Measurements from ENCODE around the gene STXBP4. TPM values are rescaled to one million over a fixed set of nuclear protein-coding genes. Genes with fewer than 3 reads are reported as not detected.

Gene STXBP4
- total RNA-seq, 1 experiment from 2014 or later = 13.6 TPM

DNA sequence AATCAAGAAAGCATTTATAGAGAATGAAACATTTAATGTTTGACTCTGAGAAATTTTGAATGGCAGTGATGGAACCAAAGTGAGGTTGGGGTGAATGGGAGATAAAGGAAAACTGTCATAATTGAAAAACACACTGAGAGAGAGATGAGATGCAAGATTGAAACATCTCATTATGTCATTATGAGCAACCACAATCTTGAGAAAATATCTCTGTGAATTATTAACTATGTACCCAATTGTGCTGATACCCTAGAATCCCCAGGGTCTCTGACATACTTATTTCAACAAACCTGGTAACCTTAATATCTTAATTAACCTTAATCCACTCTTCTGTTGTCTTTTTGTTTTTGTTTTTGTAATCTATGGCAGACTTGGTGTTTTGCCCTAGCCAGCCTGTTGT, 152.7 kb downstream of the STXBP4 start:
- RAD21 ChIA-PET (ENCODE audit: low non-redundant PET in 1 of 2, low total read pairs in 2 of 2, uncharacterized antibody in 2 of 2, unreplicated experiment in 2 of 2) = no interaction called here
- TF ChIP-seq SP1 (IDR thresholded peaks at IDR 0.05; ENCODE audit: low read depth) = no peak
- no peak for TF ChIP-seq YY1 (IDR thresholded peaks at IDR 0.05; ENCODE audit: extremely low read depth, insufficient replicate concordance, low read depth, low read length)
- TF ChIP-seq CEBPB (IDR thresholded peaks at IDR 0.05; ENCODE audit: low read depth) = no peak
- no peak for TF ChIP-seq POLR2A (IDR thresholded peaks at IDR 0.05; ENCODE audit: borderline replicate concordance, extremely low read depth, insufficient read depth, insufficient read length)
- no peak for TF ChIP-seq CBX3 (IDR thresholded peaks at IDR 0.05; ENCODE audit: low read depth)
- TF ChIP-seq, protein P1, sequence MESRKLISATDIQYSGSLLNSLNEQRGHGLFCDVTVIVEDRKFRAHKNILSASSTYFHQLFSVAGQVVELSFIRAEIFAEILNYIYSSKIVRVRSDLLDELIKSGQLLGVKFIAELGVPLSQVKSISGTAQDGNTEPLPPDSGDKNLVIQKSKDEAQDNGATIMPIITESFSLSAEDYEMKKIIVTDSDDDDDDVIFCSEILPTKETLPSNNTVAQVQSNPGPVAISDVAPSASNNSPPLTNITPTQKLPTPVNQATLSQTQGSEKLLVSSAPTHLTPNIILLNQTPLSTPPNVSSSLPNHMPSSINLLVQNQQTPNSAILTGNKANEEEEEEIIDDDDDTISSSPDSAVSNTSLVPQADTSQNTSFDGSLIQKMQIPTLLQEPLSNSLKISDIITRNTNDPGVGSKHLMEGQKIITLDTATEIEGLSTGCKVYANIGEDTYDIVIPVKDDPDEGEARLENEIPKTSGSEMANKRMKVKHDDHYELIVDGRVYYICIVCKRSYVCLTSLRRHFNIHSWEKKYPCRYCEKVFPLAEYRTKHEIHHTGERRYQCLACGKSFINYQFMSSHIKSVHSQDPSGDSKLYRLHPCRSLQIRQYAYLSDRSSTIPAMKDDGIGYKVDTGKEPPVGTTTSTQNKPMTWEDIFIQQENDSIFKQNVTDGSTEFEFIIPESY (IDR thresholded peaks at IDR 0.05; ENCODE audit: extremely low read depth, insufficient replicate concordance, low read length) = no peak
- intact Hi-C loops (cut with micrococcal nuclease) = no loop called here
- Histone ChIP-seq H3K79me2 (ENCODE audit: insufficient read depth, low read length) (no peaks in the 10 kb centered on the region), H3K4me2 (ENCODE audit: low read length) (no peak overlapping the region), H3K9me2 (ENCODE audit: insufficient read depth) (no peaks in the 10 kb centered on the region), H3K27me3 (ENCODE audit: insufficient read depth, low read length) (no peaks in the 10 kb centered on the region), H3K4me1 (ENCODE audit: control insufficient read depth in 1 of 2, insufficient read depth in 2 of 2, low read length in 2 of 2) (no peaks in the 10 kb centered on the region), H2AFZ (ENCODE audit: low read depth, low read length, poor library complexity, severe bottlenecking) (no peak overlapping the region), H3K9me3 (ENCODE audit: control insufficient read depth in 1 of 2, insufficient read depth in 1 of 2, low read depth in 1 of 2, low read length in 2 of 2) (no peaks in the 10 kb centered on the region), H3K4me3 (replicated peaks in 1 of 2; ENCODE audit: low read depth in 1 of 2, low read length in 2 of 2) (no peak overlapping the region), H3K36me3 (ENCODE audit: control insufficient read depth in 1 of 2, insufficient read depth in 2 of 2, low read length in 2 of 2) (no peaks in the 10 kb centered on the region), H3K27ac (ENCODE audit: low read depth, low read length) (no peak overlapping the region), H4K20me1 (ENCODE audit: insufficient read depth) (no peaks in the 10 kb centered on the region), H3K9ac (ENCODE audit: low read length) (no peak overlapping the region)
- no peak for ATAC-seq
- POLR2A ChIA-PET = no interaction called here
- CTCF ChIA-PET = interaction anchor here (1.0 kb wide), 1 partner anchor 179 kb away, joined by 3 read pairs; no protein-coding TSS in a partner anchor
- no TSS peak for BruUV-seq (replicated peaks)
- no peak for DNase-seq (ENCODE audit: low read depth, low spot score)

DNA sequence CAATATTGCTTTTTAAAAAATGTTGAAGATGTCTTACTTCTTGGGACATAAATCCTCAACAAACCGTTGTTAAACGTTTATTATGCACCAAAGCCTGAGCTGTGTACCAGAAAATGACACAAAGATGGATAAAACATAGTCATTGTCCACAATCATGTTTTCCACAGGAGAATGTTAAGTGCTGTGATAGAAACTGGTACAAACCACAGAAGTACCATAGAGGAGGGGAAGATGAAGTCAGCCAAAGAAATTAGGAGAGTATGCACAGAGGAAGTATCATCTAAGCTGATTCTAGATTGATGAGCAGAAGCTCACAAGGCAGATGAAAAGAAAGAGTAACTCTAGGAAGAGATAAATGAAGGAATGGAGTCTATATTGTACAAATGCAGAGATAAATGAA, 153.5 kb downstream of the STXBP4 start:
- Histone ChIP-seq H3K36me3 (ENCODE audit: control insufficient read depth in 1 of 2, insufficient read depth in 2 of 2, low read length in 2 of 2) (no peaks in the 10 kb centered on the region), H3K27me3 (ENCODE audit: insufficient read depth, low read length) (no peaks in the 10 kb centered on the region), H3K4me3 (replicated peaks in 1 of 2; ENCODE audit: low read depth in 1 of 2, low read length in 2 of 2) (no peak overlapping the region), H3K4me1 (ENCODE audit: control insufficient read depth in 1 of 2, insufficient read depth in 2 of 2, low read length in 2 of 2) (no peaks in the 10 kb centered on the region), H2AFZ (ENCODE audit: low read depth, low read length, poor library complexity, severe bottlenecking) (no peak overlapping the region), H3K79me2 (ENCODE audit: insufficient read depth, low read length) (no peaks in the 10 kb centered on the region), H3K9me2 (ENCODE audit: insufficient read depth) (no peaks in the 10 kb centered on the region), H3K4me2 (ENCODE audit: low read length) (no peak overlapping the region), H3K9me3 (ENCODE audit: control insufficient read depth in 1 of 2, insufficient read depth in 1 of 2, low read depth in 1 of 2, low read length in 2 of 2) (no peaks in the 10 kb centered on the region), H3K27ac (ENCODE audit: low read depth, low read length) (no peak overlapping the region), H4K20me1 (ENCODE audit: insufficient read depth) (no peaks in the 10 kb centered on the region), H3K9ac (ENCODE audit: low read length) (no peak overlapping the region)
- ChIA-PET POLR2A (no interaction called here), CTCF (interaction anchor here (1.0 kb wide), 1 partner anchor 178 kb away, joined by 3 read pairs; no protein-coding TSS in a partner anchor), RAD21 (ENCODE audit: low non-redundant PET in 1 of 2, low total read pairs in 2 of 2, uncharacterized antibody in 2 of 2, unreplicated experiment in 2 of 2) (no interaction called here)
- DNase-seq (ENCODE audit: low read depth, low spot score) = no peak
- no peak for TF ChIP-seq ELF1 (IDR thresholded peaks at IDR 0.05; ENCODE audit: borderline replicate concordance, low read depth)
- TF ChIP-seq, protein P1 (IDR thresholded peaks at IDR 0.05; ENCODE audit: extremely low read depth, insufficient replicate concordance, low read length) = no peak
- TF ChIP-seq SIN3A (IDR thresholded peaks at IDR 0.05; ENCODE audit: low read depth) = no peak
- TF ChIP-seq JUND (IDR thresholded peaks at IDR 0.05) = no peak
- no peak for TF ChIP-seq CBX3 (IDR thresholded peaks at IDR 0.05; ENCODE audit: low read depth)
- TF ChIP-seq, protein P2, sequence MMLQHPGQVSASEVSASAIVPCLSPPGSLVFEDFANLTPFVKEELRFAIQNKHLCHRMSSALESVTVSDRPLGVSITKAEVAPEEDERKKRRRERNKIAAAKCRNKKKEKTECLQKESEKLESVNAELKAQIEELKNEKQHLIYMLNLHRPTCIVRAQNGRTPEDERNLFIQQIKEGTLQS (IDR thresholded peaks at IDR 0.05) = no peak
- intact Hi-C loops (cut with micrococcal nuclease) = no loop called here
- BruUV-seq (replicated peaks) = no TSS peak
- no peak for ATAC-seq
